GM23338 (cell line): ENCODE data around the gene CDK14. TPM values are rescaled to one million over a fixed set of nuclear protein-coding genes. Genes with fewer than 3 reads are reported as not detected.

Source experiments
- ATAC-seq: fragments of 200-7000 bp; cut with Tn5 transposase; 3 replicates; pipeline ENCODE4 v1.9.1; 2020
- DNase-seq: peaks from one replicate; pipeline ENCODE4 v3.0.0-alpha.2; 2015; ENCODE audit warnings: low spot score
- H2AFZ ChIP-seq: fragments of 200-600 bp; sonication (generic); 2 replicates; pipeline ENCODE4 v1.8.0; 2016; ENCODE audit warnings: antibody characterized with exemption, mild to moderate bottlenecking, moderate library complexity
- H3F3A ChIP-seq: fragments of 200-600 bp; sonication (generic); replicated peaks from 2 replicates; pipeline ENCODE4 v1.8.0; 2017; ENCODE audit warnings: antibody characterized with exemption, mixed run types, low read depth
- H3K27ac ChIP-seq: fragments of 200-600 bp; sonication (generic); 2 replicates; pipeline ENCODE4 v1.6.1; 2016; ENCODE audit warnings: low read depth
- H3K27me3 ChIP-seq: fragments of 200-600 bp; sonication (generic); 2 replicates; pipeline ENCODE4 v1.8.0; 2016; ENCODE audit warnings: mild to moderate bottlenecking, mixed run types, moderate library complexity; ENCODE audit not compliant: insufficient read depth
- H3K36me3 ChIP-seq: fragments of 200-600 bp; sonication (generic); 2 replicates; pipeline ENCODE4 v1.8.0; 2016; ENCODE audit warnings: mild to moderate bottlenecking; ENCODE audit not compliant: insufficient read depth
- H3K4me1 ChIP-seq: fragments of 200-600 bp; sonication (generic); 2 replicates; pipeline ENCODE4 v1.8.0; 2016; ENCODE audit warnings: mild to moderate bottlenecking, moderate library complexity; ENCODE audit not compliant: insufficient read depth
- H3K4me2 ChIP-seq: fragments of 200-600 bp; sonication (generic); 2 replicates; pipeline ENCODE4 v1.7.1; 2017; ENCODE audit warnings: mixed run types
- H3K4me3 ChIP-seq: fragments of 200-600 bp; sonication (generic); 2 replicates; pipeline ENCODE4 v1.6.1; 2016; ENCODE audit warnings: mixed run types
- H3K79me2 ChIP-seq: fragments of 200-600 bp; sonication (generic); replicated peaks from 2 replicates; pipeline ENCODE4 v1.8.0; 2017; ENCODE audit warnings: mild to moderate bottlenecking; ENCODE audit not compliant: insufficient read depth
- H3K9me2 ChIP-seq: fragments of 200-600 bp; sonication (generic); 2 replicates; pipeline ENCODE4 v1.8.0; 2017; ENCODE audit not compliant: insufficient read depth
- H4K20me1 ChIP-seq: fragments of 200-600 bp; sonication (generic); replicated peaks from 2 replicates; pipeline ENCODE4 v1.8.0; 2017; ENCODE audit warnings: mild to moderate bottlenecking; ENCODE audit not compliant: insufficient read depth
- H3K27ac Mint-ChIP-seq: 2 replicates; pipeline ENCODE4 v1.8.0; 2020; ENCODE audit warnings: inconsistent platforms, mild to moderate bottlenecking, moderate library complexity, mixed read lengths
- H3K27me3 Mint-ChIP-seq: 3 replicates; pipeline ENCODE4 v1.8.0; 2022; ENCODE audit warnings: low read depth, mild to moderate bottlenecking, moderate library complexity, mixed read lengths, inconsistent platforms; ENCODE audit not compliant: insufficient read depth, poor library complexity
- H3K36me3 Mint-ChIP-seq: 3 replicates; pipeline ENCODE4 v1.8.0; 2021; ENCODE audit warnings: low read depth, mild to moderate bottlenecking, inconsistent platforms, moderate library complexity, mixed read lengths
- H3K4me1 Mint-ChIP-seq: 3 replicates; pipeline ENCODE4 v1.8.0; 2020; ENCODE audit warnings: mild to moderate bottlenecking, inconsistent platforms, mixed read lengths
- H3K4me3 Mint-ChIP-seq: 3 replicates; pipeline ENCODE4 v1.8.0; 2021; ENCODE audit warnings: moderate library complexity, mild to moderate bottlenecking, inconsistent platforms, mixed read lengths
- H3K9me3 Mint-ChIP-seq: 3 replicates; pipeline ENCODE4 v1.8.0; 2020; ENCODE audit warnings: moderate library complexity, mild to moderate bottlenecking, inconsistent platforms, mixed read lengths
- CREB1 ChIP-seq: fragments of 250-450 bp; sonication (Bioruptor Pico); IDR thresholded peaks from 2 replicates; pipeline ENCODE4 v1.5.0; 2020; ENCODE audit warnings: low read depth, mild to moderate bottlenecking, moderate library complexity
- CTCF ChIP-seq, 2 experiments: fragments of 200-600 bp in 1 of 2; sonication (generic) in 1 of 2; conservative IDR thresholded peaks; 2 replicates each; pipeline versions ENCODE4 v1.5.1 to v1.6.1; 2016 to 2017; ENCODE audit warnings: antibody characterized with exemption in 2 of 2, low read depth in 2 of 2, mild to moderate bottlenecking in 2 of 2, moderate library complexity in 1 of 2
- ETS1 ChIP-seq: IDR thresholded peaks from 2 replicates; pipeline ENCODE4 v1.6.1; 2016; ENCODE audit warnings: antibody characterized with exemption
- EZH2 ChIP-seq: fragments of 200-600 bp; sonication (generic); IDR thresholded peaks from one replicate; pipeline ENCODE4 v1.8.0; 2017; ENCODE audit warnings: antibody characterized with exemption, mild to moderate bottlenecking, low read depth; ENCODE audit not compliant: unreplicated experiment
- EZH2phosphoT487 ChIP-seq: fragments of 200-600 bp; sonication (generic); IDR thresholded peaks from one replicate; pipeline ENCODE4 v1.8.1; 2018; ENCODE audit warnings: antibody characterized with exemption; ENCODE audit not compliant: unreplicated experiment
- NANOG ChIP-seq: IDR thresholded peaks from 2 replicates; pipeline ENCODE4 v1.6.1; 2016; ENCODE audit warnings: antibody characterized with exemption, borderline replicate concordance
- POLR2AphosphoS5 ChIP-seq: IDR thresholded peaks from 2 replicates; pipeline ENCODE4 v1.6.1; 2016; ENCODE audit warnings: antibody characterized with exemption, low read depth
- REST ChIP-seq: IDR thresholded peaks from one replicate; pipeline ENCODE4 v1.6.1; 2018; ENCODE audit warnings: antibody characterized with exemption; ENCODE audit not compliant: unreplicated experiment
- STAT1 ChIP-seq: IDR thresholded peaks from one replicate; pipeline ENCODE4 v1.6.1; 2016; ENCODE audit warnings: antibody characterized with exemption; ENCODE audit not compliant: unreplicated experiment
- ZNF331 ChIP-seq: fragments of 250-450 bp; sonication (Bioruptor Pico); IDR thresholded peaks from 2 replicates; pipeline ENCODE4 v1.5.0; 2020; ENCODE audit warnings: low read depth, mild to moderate bottlenecking, moderate library complexity
- ZNF462 ChIP-seq: fragments of 250-450 bp; sonication (Bioruptor Pico); IDR thresholded peaks from 2 replicates; pipeline ENCODE4 v1.5.0; 2020; ENCODE audit warnings: mild to moderate bottlenecking, moderate library complexity
- polyA plus RNA-seq: library from polyadenylated mRNA; unstranded; fragments of >200 nt; fragmentation: Nextera tagmentation; extraction: Ambion mirVana; gene quantifications from 2 replicates; pipeline ENCODE4 v1.2.1, GENCODE V29; 2016
- total RNA-seq: library from RNA; depleted of rRNA; stranded (reverse); fragments of >200 nt; shearing (Covaris generic); gene quantifications from 2 replicates; pipeline ENCODE4 v1.2.3, GENCODE V29; 2014

The CDK14 gene
- total and polyA plus RNA-seq, 2 experiments from 2014 or later: 11.2 to 24.0 TPM

GRCh38 chr7:90580051-90580450 is 16.1 kb upstream of the CDK14 start (continued):
- no peak for TF ChIP-seq NANOG
- TF ChIP-seq EZH2: no peak
- no peak for TF ChIP-seq CREB1 (CRISPR knock-in tag)
- no peak for TF ChIP-seq ZNF331
- no peak for TF ChIP-seq CTCF (conservative IDR thresholded peaks at IDR 0.05; ENCODE audit: low read depth in 2 of 2)
- no peak for TF ChIP-seq STAT1
- TF ChIP-seq POLR2AphosphoS5: no peak
- no peak for TF ChIP-seq ETS1
- TF ChIP-seq EZH2phosphoT487: no peak
- TF ChIP-seq REST: no peak

GRCh38 chr7:90582164-90582563 is 14.0 kb upstream of the CDK14 start:
- Mint-ChIP-seq H3K27ac (no peak overlapping the region), H3K4me1 (no peaks in the 10 kb centered on the region), H3K4me3 (no peak overlapping the region), H3K27me3 (no peaks in the 10 kb centered on the region), H3K9me3 (no peaks in the 10 kb centered on the region), H3K36me3 (no peaks in the 10 kb centered on the region)
- Histone ChIP-seq H3K4me2 (no peak overlapping the region), H3K79me2 (no peaks in the 10 kb centered on the region), H4K20me1 (no peaks in the 10 kb centered on the region), H3K4me3 (no peak overlapping the region), H3K9me2 (no peaks in the 10 kb centered on the region), H3K4me1 (no peaks in the 10 kb centered on the region), H3K27ac (no peak overlapping the region), H3K27me3 (no peaks in the 10 kb centered on the region), H2AFZ (no peak overlapping the region), H3F3A (no peaks in the 10 kb centered on the region), H3K36me3 (no peaks in the 10 kb centered on the region)
- no peak for ATAC-seq
- no peak for DNase-seq
- TF ChIP-seq POLR2AphosphoS5 (no peak), EZH2phosphoT487 (no peak), STAT1 (no peak), NANOG (no peak), CTCF (conservative IDR thresholded peaks at IDR 0.05; ENCODE audit: low read depth in 2 of 2) (no peak), ZNF462 (no peak)
